ENCODE measurements around the gene ZSCAN5B. TPM values are rescaled to one million over a fixed set of nuclear protein-coding genes. Genes with fewer than 3 reads are reported as not detected.

ZSCAN5B gene
- total and polyA plus RNA-seq, 2 of the 13 experiments (the other 11 are each of a cell fraction or from before 2014, with no cell fraction given) = not detected

DNA sequence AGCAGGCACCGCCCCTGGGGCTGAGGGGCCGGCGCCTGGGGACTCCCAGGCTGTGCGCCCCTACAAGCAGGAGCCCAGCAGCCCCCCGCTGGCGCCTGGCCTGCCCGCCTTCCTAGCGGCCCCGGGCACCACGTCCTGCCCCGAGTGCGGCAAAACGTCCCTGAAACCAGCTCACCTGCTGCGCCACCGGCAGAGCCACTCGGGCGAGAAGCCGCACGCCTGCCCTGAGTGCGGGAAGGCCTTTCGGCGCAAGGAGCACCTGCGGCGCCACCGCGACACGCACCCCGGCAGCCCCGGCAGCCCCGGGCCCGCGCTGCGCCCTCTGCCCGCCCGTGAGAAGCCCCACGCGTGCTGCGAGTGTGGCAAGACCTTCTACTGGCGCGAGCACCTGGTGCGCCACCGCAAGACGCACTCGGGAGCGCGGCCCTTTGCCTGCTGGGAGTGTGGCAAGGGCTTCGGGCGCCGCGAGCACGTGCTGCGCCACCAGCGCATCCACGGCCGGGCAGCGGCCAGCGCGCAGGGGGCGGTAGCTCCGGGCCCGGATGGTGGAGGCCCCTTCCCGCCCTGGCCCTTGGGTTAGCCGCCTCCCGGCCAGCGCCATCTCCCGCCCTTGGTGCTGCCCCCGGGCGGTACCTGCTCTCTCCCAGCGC is 37.8 kb downstream of the ZSCAN5B start:
- no TSS peak for BruUV-seq (replicated peaks)
- intact Hi-C loops (cut with micrococcal nuclease; ENCODE audit: unreplicated experiment) (no loop called here), in situ Hi-C loops (cut with HindIII; ENCODE audit: extremely low pct_ligation_motif_present, low pct_unique_long_range_greater_than_20kb) (loop anchor here (5.0 kb wide), 1 partner anchor 62 kb away; no protein-coding TSS in a partner anchor)
- CTCF ChIA-PET (ENCODE audit: low intra/inter-chr PET ratio, low total read pairs) = no interaction called here
- DNase-seq (ENCODE audit: low spot score) (no peak), ATAC-seq (no peak), FAIRE-seq (no peak)
- Histone ChIP-seq H3K4me2 (ENCODE audit: low read depth, low read length) (no peak overlapping the region), H3K36me3 (replicated peaks in 1 of 2; ENCODE audit: control insufficient read depth in 1 of 2, insufficient read depth in 2 of 2, low read length in 2 of 2) (peaks cover 14 to 40% of the 10 kb centered on the region in 2 experiments), H2AFZ (ENCODE audit: low read length) (no peak overlapping the region), H3K9ac (ENCODE audit: insufficient read depth, low read depth, low read length) (no peak overlapping the region), H4K20me1 (ENCODE audit: insufficient read depth, low read length) (no peaks in the 10 kb centered on the region), H3K4me1 (ENCODE audit: insufficient read depth, low read length) (peaks cover 3% of the 10 kb centered on the region), H3K79me2 (ENCODE audit: insufficient read depth, low read length) (peaks cover 3% of the 10 kb centered on the region), H3K9me3 (ENCODE audit: low read length) (no peaks in the 10 kb centered on the region), H3K4me3 (replicated peaks in 1 of 3; ENCODE audit: insufficient read depth in 1 of 3, low read depth in 2 of 3, low read length in 3 of 3) (no peak overlapping the region), H3K27me3 (ENCODE audit: control insufficient read depth in 1 of 2, insufficient read depth in 2 of 2, low read length in 2 of 2) (no peaks in the 10 kb centered on the region), H3K27ac (ENCODE audit: extremely low read length, insufficient read depth, low read length) (no peak overlapping the region)
- 95% methylated on average over 58 of the region's 69 CpGs for WGBS (ENCODE audit: low lambda C conversion rate)
- POLR2A ChIA-PET = interaction anchor here (2.3 kb wide), 1 partner anchor 17 kb away, joined by 13 read pairs; no protein-coding TSS in a partner anchor
- TF ChIP-seq AGO2 (optimal IDR thresholded peaks at IDR 0.05; ENCODE audit: low read depth, low read length) (peak; percentile 88), HNRNPLL (IDR thresholded peaks at IDR 0.05; ENCODE audit: low read depth, low read length, poor library complexity, severe bottlenecking) (peak; percentile 34), RBFOX2 (IDR thresholded peaks at IDR 0.05; ENCODE audit: low read depth, low read length) (peak; percentile 69; the same call in 1 of the 2 replicates)
- TF ChIP-seq, protein P1, sequence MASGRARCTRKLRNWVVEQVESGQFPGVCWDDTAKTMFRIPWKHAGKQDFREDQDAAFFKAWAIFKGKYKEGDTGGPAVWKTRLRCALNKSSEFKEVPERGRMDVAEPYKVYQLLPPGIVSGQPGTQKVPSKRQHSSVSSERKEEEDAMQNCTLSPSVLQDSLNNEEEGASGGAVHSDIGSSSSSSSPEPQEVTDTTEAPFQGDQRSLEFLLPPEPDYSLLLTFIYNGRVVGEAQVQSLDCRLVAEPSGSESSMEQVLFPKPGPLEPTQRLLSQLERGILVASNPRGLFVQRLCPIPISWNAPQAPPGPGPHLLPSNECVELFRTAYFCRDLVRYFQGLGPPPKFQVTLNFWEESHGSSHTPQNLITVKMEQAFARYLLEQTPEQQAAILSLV (CRISPR knock-in tag; IDR thresholded peaks at IDR 0.05; ENCODE audit: borderline replicate concordance) = no peak

DNA sequence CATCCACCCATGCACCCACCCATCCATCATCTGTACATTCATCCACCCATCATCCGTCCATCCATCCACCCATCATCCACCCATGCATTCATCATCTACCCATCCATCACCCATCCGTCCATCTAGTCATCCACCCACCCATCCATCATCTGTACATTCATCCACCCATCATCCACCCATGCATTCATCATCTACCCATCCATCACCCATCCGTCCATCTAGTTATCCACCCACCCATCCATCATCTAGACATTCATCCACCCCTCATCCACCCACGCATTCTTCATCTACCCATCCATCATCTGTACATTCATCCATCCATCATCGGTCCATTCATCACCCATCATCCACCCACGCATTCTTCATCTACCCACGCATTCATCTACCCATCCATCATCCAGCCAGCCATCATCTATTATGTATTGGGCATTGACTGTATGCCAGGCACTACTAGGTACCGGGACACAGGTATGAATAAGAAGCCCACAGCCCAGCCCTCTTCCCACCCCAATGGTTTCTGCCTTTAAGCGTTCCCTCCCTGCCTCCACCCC is 38.5 kb downstream of the ZSCAN5B start:
- in situ Hi-C loops (cut with HindIII; ENCODE audit: extremely low pct_ligation_motif_present, low pct_unique_long_range_greater_than_20kb) = no loop called here
- ChIA-PET CTCF (ENCODE audit: low intra/inter-chr PET ratio, low total read pairs) (no interaction called here), POLR2A (no interaction called here)
- DNase-seq (ENCODE audit: low spot score) (no peak), FAIRE-seq (no peak), ATAC-seq (no peak)
- H3K4me1 ChIP-seq (ENCODE audit: insufficient read depth, low read length) = peaks cover 9% of the 10 kb centered on the region
- peaks cover 3% of the 10 kb centered on the region for H3K79me2 ChIP-seq (ENCODE audit: insufficient read depth, low read length)
- no TSS peak for BruUV-seq (replicated peaks)
- H3K27me3 ChIP-seq (ENCODE audit: control insufficient read depth in 1 of 2, insufficient read depth in 2 of 2, low read length in 2 of 2) = no peaks in the 10 kb centered on the region
- H3K9ac ChIP-seq (ENCODE audit: insufficient read depth, low read depth, low read length) = no peak overlapping the region
- H3K9me3 ChIP-seq (ENCODE audit: low read length) = no peaks in the 10 kb centered on the region
- H3K4me3 ChIP-seq (replicated peaks in 1 of 3; ENCODE audit: insufficient read depth in 1 of 3, low read depth in 2 of 3, low read length in 3 of 3) = no peak overlapping the region
- H3K4me2 ChIP-seq (ENCODE audit: low read depth, low read length) = no peak overlapping the region
- H2AFZ ChIP-seq (ENCODE audit: low read length) = no peak overlapping the region
- H4K20me1 ChIP-seq (ENCODE audit: insufficient read depth, low read length) = no peaks in the 10 kb centered on the region
- peaks cover 18 to 46% of the 10 kb centered on the region in 2 experiments for H3K36me3 ChIP-seq (replicated peaks in 1 of 2; ENCODE audit: control insufficient read depth in 1 of 2, insufficient read depth in 2 of 2, low read length in 2 of 2)
- intact Hi-C loops (cut with micrococcal nuclease; ENCODE audit: unreplicated experiment) = no loop called here
- WGBS (ENCODE audit: low lambda C conversion rate) = 96% methylated on average over 9 of the region's 9 CpGs
- H3K27ac ChIP-seq (ENCODE audit: extremely low read length, insufficient read depth, low read length) = no peak overlapping the region
- TF ChIP-seq CREB1 (IDR thresholded peaks at IDR 0.05) (peak; percentile 45; the same call in 1 of the 2 replicates), CREB1 (CRISPR knock-in tag; IDR thresholded peaks at IDR 0.05) (no peak), FIP1L1 (IDR thresholded peaks at IDR 0.05; ENCODE audit: borderline replicate concordance, insufficient read depth, low read depth, low read length) (no peak), MZF1 (CRISPR knock-in tag; IDR thresholded peaks at IDR 0.05; ENCODE audit: borderline replicate concordance) (no peak), ZNF24 (IDR thresholded peaks at IDR 0.05) (no peak), NFKB2 (CRISPR knock-in tag; IDR thresholded peaks at IDR 0.05; ENCODE audit: borderline replicate concordance) (no peak), ZFP62 (CRISPR knock-in tag; IDR thresholded peaks at IDR 0.05) (no peak), ZNF720 (CRISPR knock-in tag; IDR thresholded peaks at IDR 0.05) (no peak), YEATS4 (CRISPR knock-in tag; IDR thresholded peaks at IDR 0.05; ENCODE audit: borderline replicate concordance) (no peak), MYC (CRISPR knock-in tag; IDR thresholded peaks at IDR 0.05; ENCODE audit: borderline replicate concordance) (no peak), NFE2L2 (IDR thresholded peaks at IDR 0.05; ENCODE audit: low read length) (no peak)
- TF ChIP-seq, protein P2, sequence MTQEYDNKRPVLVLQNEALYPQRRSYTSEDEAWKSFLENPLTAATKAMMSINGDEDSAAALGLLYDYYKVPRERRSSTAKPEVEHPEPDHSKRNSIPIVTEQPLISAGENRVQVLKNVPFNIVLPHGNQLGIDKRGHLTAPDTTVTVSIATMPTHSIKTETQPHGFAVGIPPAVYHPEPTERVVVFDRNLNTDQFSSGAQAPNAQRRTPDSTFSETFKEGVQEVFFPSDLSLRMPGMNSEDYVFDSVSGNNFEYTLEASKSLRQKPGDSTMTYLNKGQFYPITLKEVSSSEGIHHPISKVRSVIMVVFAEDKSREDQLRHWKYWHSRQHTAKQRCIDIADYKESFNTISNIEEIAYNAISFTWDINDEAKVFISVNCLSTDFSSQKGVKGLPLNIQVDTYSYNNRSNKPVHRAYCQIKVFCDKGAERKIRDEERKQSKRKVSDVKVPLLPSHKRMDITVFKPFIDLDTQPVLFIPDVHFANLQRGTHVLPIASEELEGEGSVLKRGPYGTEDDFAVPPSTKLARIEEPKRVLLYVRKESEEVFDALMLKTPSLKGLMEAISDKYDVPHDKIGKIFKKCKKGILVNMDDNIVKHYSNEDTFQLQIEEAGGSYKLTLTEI (CRISPR knock-in tag; conservative IDR thresholded peaks at IDR 0.05) = no peak
